Stimulated activated CD8-positive, alpha-beta memory T cell treated with anti-CD3 and anti-CD28 coated beads, Interleukin-4, amount 100 ng/mL, for 4 hours (primary cell): ENCODE data around the gene WDR48.

ENCODE experiments used
- DNase-seq, 2 donors: peaks; one replicate each; pipeline ENCODE4 v3.0.0-alpha.2; 2020; ENCODE audit warnings: low read depth in 2 of 2, low spot score in 1 of 2

WDR48 gene

GRCh38 chr3:39101022-39101689, 49.3 kb downstream of the WDR48 start:
- peak in 1 of 2 donors; percentile 8 for DNase-seq

GRCh38 chr3:39102504-39103323, 50.9 kb downstream of the WDR48 start:
- DNase-seq: no peak

- DNase-seq: no peak
These were observed 51.5 kb downstream of the WDR48 start for GRCh38 chr3:39103324-39103693.

GRCh38 chr3:39103791-39104552, 52.2 kb downstream of the WDR48 start:
- DNase-seq: no peak

- no peak for DNase-seq
These were observed 53.3 kb downstream of the WDR48 start for GRCh38 chr3:39104961-39105686.

GRCh38 chr3:39105687-39106063, 53.9 kb downstream of the WDR48 start:
- DNase-seq: no peak

GRCh38 chr3:39106281-39106811, 54.5 kb downstream of the WDR48 start:
- no peak for DNase-seq

- no peak for DNase-seq
These were observed 55.1 kb downstream of the WDR48 start for GRCh38 chr3:39106851-39107387.

GRCh38 chr3:39107388-39108199, 55.8 kb downstream of the WDR48 start, which contains the start of the genes GORASP1 and TTC21A:
Gene GORASP1 (minus strand): TSS chr3:39107627. CDS start chr3:39107541, 86 bp downstream.
Gene TTC21A (plus strand): TSS chr3:39107680. CDS start chr3:39107838, 158 bp downstream.
- DNase-seq: peak; percentile 8 to 55

- no peak for DNase-seq
These were observed 56.4 kb downstream of the WDR48 start for GRCh38 chr3:39108200-39108710.

- no peak for DNase-seq
These were observed 57.3 kb downstream of the WDR48 start for GRCh38 chr3:39109086-39109485.

GRCh38 chr3:39110041-39110639, 58.3 kb downstream of the WDR48 start:
- no peak for DNase-seq

GRCh38 chr3:39112113-39112512, 60.3 kb downstream of the WDR48 start:
- DNase-seq: no peak

- no peak for DNase-seq
These were observed 60.7 kb downstream of the WDR48 start for GRCh38 chr3:39112535-39112934.

- DNase-seq: no peak
These were observed 61.5 kb downstream of the WDR48 start for GRCh38 chr3:39113291-39113690.

- DNase-seq: no peak
These were observed 62.6 kb downstream of the WDR48 start for GRCh38 chr3:39114456-39114855.

GRCh38 chr3:39115870-39116269, 64.1 kb downstream of the WDR48 start:
- no peak for DNase-seq

GRCh38 chr3:39118079-39118478, 66.3 kb downstream of the WDR48 start:
- DNase-seq: no peak
